ENCODE data around the gene SPATA32. TPM values are rescaled to one million over a fixed set of nuclear protein-coding genes. Genes with fewer than 3 reads are reported as not detected.

SPATA32 gene
- total RNA-seq, 4 donors from 2014 or later = not detected

DNA sequence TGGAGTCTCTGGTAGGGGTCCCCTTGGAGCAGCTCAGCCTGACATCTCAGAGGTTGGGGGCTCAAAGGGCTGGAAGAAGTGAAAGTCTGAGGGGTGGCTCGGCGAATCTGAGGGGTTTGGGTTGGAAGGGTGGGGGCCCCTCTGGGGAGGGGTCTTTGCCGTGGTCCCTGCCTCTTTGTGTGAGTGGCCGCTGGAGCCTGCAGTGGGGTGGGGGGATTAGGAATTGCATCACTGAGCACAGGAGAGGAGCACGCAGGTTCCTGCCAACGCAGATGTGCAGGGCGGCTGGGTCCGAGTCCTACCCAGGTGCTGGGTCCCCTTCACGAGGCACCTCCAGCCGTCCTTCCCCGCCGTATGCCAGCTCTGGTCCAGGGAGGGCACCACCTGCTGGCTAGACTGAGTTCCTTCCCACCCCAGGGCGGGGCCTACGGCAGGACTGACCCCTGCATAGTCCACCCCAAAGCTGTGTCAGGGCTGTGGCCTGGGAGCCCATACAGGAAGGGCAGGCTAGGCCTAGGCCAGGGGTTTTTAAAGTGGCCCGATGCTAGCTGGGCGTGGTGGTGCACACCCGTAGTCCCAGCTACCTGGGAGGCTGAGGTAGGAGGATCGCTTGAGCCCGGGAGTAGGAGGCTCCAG lies 30.3 kb downstream of the SPATA32 start:
- 73 to 87% methylated on average over 5 to 10 of the region's 19 CpGs for WGBS, 2 donors
- intact Hi-C loops (cut with DNase I) = no loop called here

GRCh38 chr17:45230787-45231480 lies 31.0 kb downstream of the SPATA32 start:
- TF ChIP-seq CTCF (IDR thresholded peaks at IDR 0.05) (no peak), POLR2A (IDR thresholded peaks at IDR 0.05) (no peak)
- Histone ChIP-seq H3K27me3 (peaks cover 0 to 2% (median 0%) of the 10 kb centered on the region in 4 donors), H3K27ac (peak overlapping the region; percentile 3 to 95 (median 84)), H3K36me3 (peaks cover 0 to under 1% (median 0%) of the 10 kb centered on the region in 3 donors), H3K4me1 (peaks cover 39 to 75% (median 45%) of the 10 kb centered on the region in 3 donors), H3K9me3 (no peaks in the 10 kb centered on the region), H3K4me3 (no peak overlapping the region)
- 100% methylated on average over 2 of the region's 12 CpGs; no CpG with 5 or more reads in 1 of the 2 donors for WGBS, 2 donors
- intact Hi-C loops (cut with DNase I) = no loop called here
- no peak for DNase-seq

More for the DNA sequence above, 30.3 kb downstream of the SPATA32 start:
- Histone ChIP-seq H3K27ac (peak overlapping the region in 3 of 4 donors; percentile 83 to 95 (median 86)), H3K36me3 (peaks cover 0 to 5% (median 0%) of the 10 kb centered on the region in 3 donors), H3K27me3 (peaks cover 0 to 6% (median 0%) of the 10 kb centered on the region in 4 donors), H3K9me3 (no peaks in the 10 kb centered on the region), H3K4me1 (peaks cover 39 to 68% (median 45%) of the 10 kb centered on the region in 3 donors), H3K4me3 (no peak overlapping the region)
- TF ChIP-seq POLR2A (IDR thresholded peaks at IDR 0.05) (no peak), CTCF (IDR thresholded peaks at IDR 0.05) (peak in 1 of 6 experiments; percentile 22)
- DNase-seq = no peak

DNA sequence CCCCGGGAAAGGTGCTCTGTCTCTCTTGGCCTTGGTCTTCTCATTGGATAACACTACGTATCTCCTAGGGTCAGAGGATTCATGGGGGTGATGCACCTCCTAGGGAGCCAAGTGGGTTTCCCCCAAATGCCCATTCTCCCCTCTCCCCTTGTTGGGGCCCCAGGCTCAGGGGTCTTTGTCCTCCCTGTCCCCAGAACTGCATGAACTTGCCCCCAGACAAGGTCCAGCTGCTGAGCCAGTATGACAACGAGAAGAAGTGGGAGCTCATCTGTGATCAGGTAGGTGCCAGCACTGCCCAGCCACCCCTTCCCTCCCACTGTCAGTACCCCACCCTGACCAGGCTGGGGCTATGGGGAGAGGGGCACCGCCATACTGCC lies 31.5 kb downstream of the SPATA32 start:
- Histone ChIP-seq H3K4me3 (no peak overlapping the region), H3K27ac (peak overlapping the region; percentile 3 to 95 (median 84)), H3K27me3 (no peaks in the 10 kb centered on the region), H3K36me3 (no peaks in the 10 kb centered on the region), H3K4me1 (peaks cover 39 to 73% (median 45%) of the 10 kb centered on the region in 3 donors), H3K9me3 (no peaks in the 10 kb centered on the region)
- DNase-seq = no peak
- intact Hi-C loops (cut with DNase I) = no loop called here
- 57 to 75% methylated on average over 2 to 3 of the region's 4 CpGs for WGBS, 2 donors
- TF ChIP-seq POLR2A (IDR thresholded peaks at IDR 0.05) = no peak
- no peak for TF ChIP-seq CTCF (IDR thresholded peaks at IDR 0.05)

DNA sequence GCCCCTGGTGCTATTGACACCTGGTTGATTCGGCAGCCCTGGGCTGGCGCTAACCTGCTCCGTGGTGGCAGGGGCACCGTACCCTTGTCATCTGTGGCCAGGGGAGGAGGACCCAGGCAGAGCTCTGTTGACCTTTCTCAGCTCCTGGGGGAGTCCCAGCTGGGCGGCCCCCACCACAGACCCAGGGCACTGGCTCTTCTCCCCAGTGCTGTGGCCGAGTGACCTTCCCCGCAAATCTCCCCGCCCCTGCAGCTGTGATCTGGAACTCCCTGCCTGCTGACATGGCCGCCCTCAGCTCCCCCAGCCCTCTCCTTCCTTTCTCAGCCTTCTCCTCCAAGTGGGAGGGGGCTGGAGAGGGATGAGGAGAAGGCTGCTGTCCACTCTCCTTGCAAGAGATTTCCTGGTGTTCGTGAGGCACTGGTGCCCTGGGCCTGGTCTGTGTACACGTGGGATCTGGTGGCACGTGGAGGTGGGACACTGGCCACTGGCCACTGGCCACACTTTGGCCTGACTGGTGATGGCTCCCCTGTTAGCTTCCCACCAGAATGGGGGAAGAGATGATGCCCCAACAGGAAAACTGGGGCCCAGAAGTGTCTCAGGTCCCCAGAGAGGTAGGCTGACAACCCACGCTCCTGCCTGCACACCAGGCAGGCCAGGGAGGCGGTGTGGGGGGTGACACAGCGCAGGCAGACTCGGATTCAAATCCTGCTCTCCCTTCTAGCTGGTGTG lies 32.0 kb downstream of the SPATA32 start:
- TF ChIP-seq CTCF (IDR thresholded peaks at IDR 0.05) (no peak), POLR2A (IDR thresholded peaks at IDR 0.05) (no peak)
- intact Hi-C loops (cut with DNase I) = no loop called here
- Histone ChIP-seq H3K36me3 (no peaks in the 10 kb centered on the region), H3K9me3 (no peaks in the 10 kb centered on the region), H3K4me1 (peaks cover 39 to 73% (median 45%) of the 10 kb centered on the region in 3 donors), H3K4me3 (peak overlapping the region in 1 of 4 donors; percentile 70), H3K27ac (peak overlapping the region; percentile 66 to 95 (median 84)), H3K27me3 (no peaks in the 10 kb centered on the region)
- DNase-seq = no peak
- WGBS, 2 donors = 82 to 91% methylated on average over 4 to 5 of the region's 16 CpGs
